SJSA1 (cell line): ENCODE data around the gene PTGDR2. TPM values are rescaled to one million over a fixed set of nuclear protein-coding genes. Genes with fewer than 3 reads are reported as not detected.

ENCODE experiments used
- DNase-seq, 2 experiments: peaks; one replicate each; pipeline ENCODE4 v3.0.0-alpha.2; 2015 to 2020; ENCODE audit warnings: low spot score in 2 of 2, low read depth in 1 of 2
- H3K27ac ChIP-seq: fragments of 250-450 bp; sonication (Bioruptor Pico); 2 replicates; pipeline ENCODE4 v1.5.1; 2020; ENCODE audit warnings: mild to moderate bottlenecking, moderate library complexity
- H3K27me3 ChIP-seq: fragments of 250-450 bp; sonication (Bioruptor Pico); replicated peaks from 2 replicates; pipeline ENCODE4 v1.5.1; 2020; ENCODE audit warnings: mild to moderate bottlenecking, moderate library complexity
- H3K36me3 ChIP-seq: fragments of 250-450 bp; sonication (Bioruptor Pico); 2 replicates; pipeline ENCODE4 v1.5.1; 2020; ENCODE audit warnings: mild to moderate bottlenecking
- H3K4me1 ChIP-seq: fragments of 250-450 bp; sonication (Bioruptor Pico); replicated peaks from 2 replicates; pipeline ENCODE4 v1.6.1; 2021; ENCODE audit warnings: mild to moderate bottlenecking
- H3K4me3 ChIP-seq: fragments of 250-450 bp; sonication (Bioruptor Pico); 2 replicates; pipeline ENCODE4 v1.5.1; 2020; ENCODE audit warnings: mild to moderate bottlenecking
- H3K9me3 ChIP-seq: fragments of 250-450 bp; sonication (Bioruptor Pico); replicated peaks from 2 replicates; pipeline ENCODE4 v1.5.1; 2020; ENCODE audit warnings: mild to moderate bottlenecking
- total RNA-seq: library from RNA; depleted of rRNA; stranded (reverse); fragments of >200 nt; shearing (Covaris generic); gene quantifications from 2 replicates; pipeline ENCODE4 v1.2.3, GENCODE V29; 2014

The PTGDR2 gene
- total RNA-seq, 1 experiment from 2014 or later, result not detected

DNA sequence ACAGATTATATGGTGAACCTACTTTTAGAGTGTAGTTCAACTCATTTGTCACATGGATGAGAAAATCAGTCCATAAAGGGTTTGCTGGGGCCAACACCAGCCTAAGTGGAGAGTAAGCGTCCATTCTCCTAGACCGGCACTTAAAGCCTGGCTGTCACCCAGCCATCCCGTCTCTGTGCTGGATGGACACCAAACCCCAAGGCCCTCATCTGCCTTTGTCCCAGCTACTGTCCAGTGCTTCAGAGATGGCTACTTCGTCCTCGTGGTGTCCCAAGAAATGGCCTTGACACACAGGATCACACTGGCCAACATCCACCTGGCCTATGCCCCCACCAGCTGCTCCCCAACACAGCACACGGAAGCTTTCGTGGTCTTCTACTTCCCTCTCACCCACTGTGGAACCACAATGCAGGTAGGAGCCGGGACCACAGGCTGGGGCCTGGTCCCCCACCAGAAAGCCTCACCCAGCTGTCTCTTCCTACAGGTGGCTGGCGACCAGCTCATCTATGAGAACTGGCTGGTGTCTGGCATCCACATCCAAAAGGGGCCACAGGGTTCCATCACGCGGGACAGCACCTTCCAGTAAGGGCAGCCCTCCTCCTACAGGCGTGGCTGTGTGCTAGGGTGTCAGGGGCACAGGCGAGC, 15.1 kb upstream of the PTGDR2 start:
- Histone ChIP-seq H3K27ac (no peak overlapping the region), H3K9me3 (no peaks in the 10 kb centered on the region), H3K36me3 (no peaks in the 10 kb centered on the region)

DNA sequence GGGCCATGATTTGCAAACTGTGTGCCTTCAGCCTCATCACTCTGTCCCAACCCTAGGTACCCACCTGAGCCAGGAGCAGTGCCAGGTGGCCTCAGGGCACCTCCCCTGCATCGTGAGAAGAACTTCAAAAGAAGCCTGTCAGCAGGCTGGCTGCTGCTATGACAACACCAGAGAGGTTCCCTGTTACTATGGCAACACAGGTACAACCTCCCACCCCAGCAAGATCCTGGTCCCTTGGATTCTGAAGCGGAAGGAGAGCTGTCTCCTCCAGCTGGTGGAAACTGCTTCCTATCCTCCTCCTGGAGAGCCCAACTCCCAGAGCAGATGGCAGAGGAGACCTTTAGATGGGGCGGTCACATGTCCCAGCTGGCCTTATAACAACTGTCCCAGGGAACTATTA, 14.5 kb upstream of the PTGDR2 start:
- DNase-seq, result no peak
- Histone ChIP-seq H3K27ac (no peak overlapping the region), H3K36me3 (no peaks in the 10 kb centered on the region), H3K27me3 (no peaks in the 10 kb centered on the region), H3K9me3 (0 out of 2 replicates have a peak, but pooled peaks cover 2% of the 10 kb centered on the region), H3K4me3 (no peak overlapping the region), H3K4me1 (peaks cover 10% of the 10 kb centered on the region)

More for the DNA sequence above, 15.1 kb upstream of the PTGDR2 start:
- DNase-seq, result no peak
- peaks cover 10% of the 10 kb centered on the region for H3K4me1 ChIP-seq
- H3K4me3 ChIP-seq, result no peak overlapping the region
- H3K27me3 ChIP-seq, result no peaks in the 10 kb centered on the region

DNA sequence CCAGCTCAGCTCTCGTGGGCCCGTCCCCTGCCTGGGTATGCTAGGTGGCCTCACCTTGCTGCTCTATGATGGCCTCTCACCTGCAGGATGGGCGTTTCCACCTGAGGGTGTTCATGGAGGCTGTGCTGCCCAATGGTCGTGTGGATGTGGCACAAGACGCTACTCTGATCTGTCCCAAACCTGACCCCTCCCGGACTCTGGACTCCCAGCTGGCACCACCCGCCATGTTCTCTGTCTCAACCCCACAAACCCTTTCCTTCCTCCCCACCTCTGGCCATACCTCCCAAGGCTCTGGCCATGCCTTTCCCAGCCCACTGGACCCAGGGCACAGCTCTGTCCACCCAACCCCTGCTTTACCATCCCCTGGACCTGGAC, 13.7 kb upstream of the PTGDR2 start:
- Histone ChIP-seq H3K27ac (no peak overlapping the region), H3K36me3 (no peaks in the 10 kb centered on the region), H3K4me3 (no peak overlapping the region), H3K27me3 (no peaks in the 10 kb centered on the region), H3K9me3 (0 out of 2 replicates have a peak, but pooled peaks cover 3% of the 10 kb centered on the region), H3K4me1 (peaks cover 10% of the 10 kb centered on the region)
- no peak for DNase-seq

DNA sequence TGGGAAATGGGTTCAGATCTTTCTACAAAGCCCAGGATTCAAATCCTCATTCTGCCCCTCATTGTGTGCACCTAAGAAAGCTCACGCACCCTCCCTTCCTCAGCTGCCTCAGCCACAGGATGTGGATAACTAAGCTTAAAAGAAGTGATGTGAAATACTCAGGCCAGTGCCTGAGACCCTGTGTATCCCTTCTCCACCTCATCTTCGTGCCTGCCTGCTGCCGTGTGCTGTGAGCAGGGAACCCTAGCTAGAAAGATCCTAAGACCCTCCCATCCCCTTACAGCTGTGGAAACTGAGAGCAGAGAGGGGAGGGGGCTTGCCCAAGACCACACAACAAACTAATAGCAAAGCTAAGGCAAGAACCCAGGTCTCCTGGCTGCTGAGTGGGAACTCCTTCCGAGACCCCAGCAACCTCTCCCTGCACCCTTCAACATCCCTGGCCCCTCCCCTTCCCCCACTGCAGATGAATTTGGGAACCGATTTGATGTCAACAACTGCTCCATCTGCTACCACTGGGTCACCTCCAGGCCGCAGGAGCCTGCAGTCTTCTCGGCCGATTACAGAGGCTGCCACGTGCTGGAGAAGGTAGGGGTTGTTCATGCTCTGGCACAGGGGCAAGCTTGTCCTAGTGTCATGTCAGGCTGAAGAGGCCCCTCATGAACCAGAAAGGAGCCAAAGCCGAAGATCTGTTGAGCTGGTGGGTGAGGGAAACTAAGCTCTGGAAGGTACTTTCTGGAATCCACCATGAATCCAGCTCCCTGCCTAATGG, 13.1 kb upstream of the PTGDR2 start:
- no peak for DNase-seq

DNA sequence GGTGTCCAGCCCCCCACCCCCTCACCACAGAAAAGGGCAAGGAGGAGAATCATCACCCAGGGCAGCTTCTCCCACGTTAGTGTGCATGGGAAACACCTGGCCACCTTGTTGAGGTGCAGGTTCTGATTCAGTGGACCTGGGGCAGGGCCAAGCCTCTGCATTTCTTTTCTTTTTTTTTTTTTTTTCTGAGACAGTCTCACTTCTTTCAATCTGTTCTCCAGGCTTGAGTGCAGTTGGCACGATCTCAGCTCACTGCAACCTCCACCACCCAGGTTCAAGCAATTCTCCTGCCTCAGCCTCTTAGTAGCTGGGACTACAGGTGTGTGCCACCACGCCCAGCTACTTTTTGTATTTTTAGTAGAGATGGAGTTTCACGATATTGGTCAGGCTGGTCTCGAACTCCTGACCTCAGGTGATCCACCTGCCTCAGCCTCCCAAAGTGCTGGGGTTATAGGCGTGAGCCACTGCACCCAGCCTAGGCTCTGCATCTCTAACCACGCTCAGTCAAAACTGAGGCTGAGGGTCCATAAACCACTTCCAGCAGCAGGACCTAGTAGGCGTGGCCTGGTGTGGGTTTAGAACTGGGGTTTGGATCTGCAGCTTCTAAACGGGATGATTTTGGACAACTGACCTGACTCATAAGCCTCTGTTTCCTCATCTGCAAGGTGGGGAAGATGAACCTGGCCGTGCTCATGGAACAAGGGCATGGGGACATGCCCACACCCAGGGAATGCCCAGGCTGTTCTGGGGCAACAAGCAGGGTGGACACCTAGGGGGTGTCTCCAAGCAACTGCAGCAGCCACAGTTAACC, 12.3 kb upstream of the PTGDR2 start:
- no peak overlapping the region for H3K27ac ChIP-seq
- H3K4me3 ChIP-seq, result no peak overlapping the region
- H3K27me3 ChIP-seq, result no peaks in the 10 kb centered on the region; the same call in 1 of the 2 replicates
- H3K4me1 ChIP-seq, result peaks cover 5% of the 10 kb centered on the region
- no peaks in the 10 kb centered on the region for H3K36me3 ChIP-seq
- H3K9me3 ChIP-seq, result 0 out of 2 replicates have a peak, but pooled peaks cover 3% of the 10 kb centered on the region
- DNase-seq, result no peak

More for the DNA sequence above, 13.1 kb upstream of the PTGDR2 start:
- Histone ChIP-seq H3K9me3 (0 out of 2 replicates have a peak, but pooled peaks cover 3% of the 10 kb centered on the region), H3K4me1 (peaks cover 10% of the 10 kb centered on the region), H3K27ac (no peak overlapping the region), H3K27me3 (no peaks in the 10 kb centered on the region; the same call in 1 of the 2 replicates), H3K4me3 (no peak overlapping the region), H3K36me3 (no peaks in the 10 kb centered on the region)

DNA sequence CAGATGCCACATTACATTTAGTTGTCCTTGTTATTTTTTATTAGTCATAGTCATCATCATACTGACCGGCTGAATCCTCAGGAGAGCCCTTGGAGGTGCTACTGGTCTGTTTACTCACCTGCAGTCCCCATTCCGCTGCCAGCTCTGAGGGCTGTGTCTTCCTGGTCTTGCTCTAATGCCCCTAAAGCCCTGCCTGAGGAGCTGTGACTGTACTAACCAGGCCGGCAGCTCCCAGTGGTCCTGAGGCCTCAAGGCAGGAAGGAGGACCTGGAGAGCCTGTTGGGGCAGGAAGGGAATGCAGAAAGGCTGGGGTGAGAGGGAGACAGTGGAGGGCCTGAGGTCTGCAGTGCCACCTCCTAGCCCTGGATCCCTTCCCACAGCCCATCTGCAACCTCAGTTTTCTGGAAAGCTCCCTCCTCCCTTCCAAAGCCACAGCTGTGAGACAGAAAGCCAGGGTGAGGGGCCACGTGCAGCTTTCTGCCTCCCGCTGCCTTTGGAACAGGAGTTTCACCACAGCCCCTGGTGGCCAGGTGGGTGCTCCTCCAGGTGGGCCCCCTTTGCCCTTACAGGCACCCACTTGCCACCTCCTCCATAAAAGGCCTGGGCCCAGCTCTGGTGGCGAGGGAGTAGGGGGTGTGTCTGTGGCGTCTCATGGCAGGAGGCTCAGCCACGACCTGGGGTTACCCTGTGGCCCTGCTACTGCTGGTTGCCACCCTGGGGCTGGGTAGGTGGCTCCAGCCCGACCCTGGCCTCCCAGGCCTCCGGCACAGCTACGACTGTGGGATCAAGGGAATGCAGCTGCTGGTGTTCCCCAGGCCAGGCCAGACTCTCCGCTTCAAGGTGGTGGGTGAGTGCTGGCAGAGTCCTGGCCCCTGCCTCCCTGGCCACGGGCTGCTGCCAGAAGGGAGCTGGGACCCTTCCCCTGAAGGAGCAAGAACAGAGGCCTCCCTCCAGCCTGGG, 11.4 kb upstream of the PTGDR2 start, which contains the start of gene ZP1:
Gene ZP1 (plus strand): TSS at position 632 of the 960 bp plus-strand sequence. CDS start 20 bp downstream, at position 652.
- Histone ChIP-seq H3K36me3 (no peaks in the 10 kb centered on the region), H3K9me3 (0 out of 2 replicates have a peak, but pooled peaks cover 3% of the 10 kb centered on the region), H3K4me3 (no peak within 1 kb of the TSS), H3K4me1 (no peaks in the 10 kb centered on the region), H3K27me3 (no peaks in the 10 kb centered on the region; the same call in 1 of the 2 replicates), H3K27ac (no peak within 1 kb of the TSS)
- DNase-seq, result no peak

DNA sequence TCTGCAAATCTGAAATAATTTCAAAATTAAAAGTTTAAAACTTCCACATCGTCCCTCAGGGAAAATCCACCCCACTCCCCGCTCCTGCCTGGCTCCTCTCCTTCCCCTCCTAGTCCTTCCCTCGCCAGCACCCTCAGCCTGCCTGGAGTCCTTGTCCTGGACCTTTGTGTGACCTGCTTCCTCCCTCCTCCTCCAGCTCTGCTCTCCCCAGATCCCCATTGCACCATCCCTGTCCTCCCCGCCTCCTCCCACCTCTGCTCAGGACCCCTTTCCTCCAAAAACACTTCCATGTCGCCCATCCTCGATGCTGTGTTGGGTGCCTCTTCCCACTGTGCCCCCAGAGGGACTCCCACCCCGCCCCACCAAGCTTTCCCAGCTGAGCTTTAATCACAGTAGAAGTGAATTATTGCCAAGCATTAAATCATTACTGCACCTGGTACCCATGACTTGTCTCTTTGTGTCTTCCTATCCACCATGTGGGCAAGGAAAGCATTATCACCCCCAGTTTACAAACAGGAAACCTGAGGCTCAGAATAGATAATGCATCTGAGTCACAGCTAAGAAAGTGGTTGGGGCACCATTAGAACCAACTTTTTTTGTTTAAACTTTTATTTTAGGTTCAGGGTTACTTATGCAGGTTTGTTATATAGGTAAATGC, 9.2 kb upstream of the PTGDR2 start:
- no peak for DNase-seq
- 0 out of 2 replicates have a peak, but pooled peaks cover 3% of the 10 kb centered on the region for H3K9me3 ChIP-seq
- no peaks in the 10 kb centered on the region for H3K36me3 ChIP-seq
- no peaks in the 10 kb centered on the region; the same call in 1 of the 2 replicates for H3K27me3 ChIP-seq
- no peak overlapping the region for H3K4me3 ChIP-seq
- H3K27ac ChIP-seq, result no peak overlapping the region
- H3K4me1 ChIP-seq, result no peaks in the 10 kb centered on the region

DNA sequence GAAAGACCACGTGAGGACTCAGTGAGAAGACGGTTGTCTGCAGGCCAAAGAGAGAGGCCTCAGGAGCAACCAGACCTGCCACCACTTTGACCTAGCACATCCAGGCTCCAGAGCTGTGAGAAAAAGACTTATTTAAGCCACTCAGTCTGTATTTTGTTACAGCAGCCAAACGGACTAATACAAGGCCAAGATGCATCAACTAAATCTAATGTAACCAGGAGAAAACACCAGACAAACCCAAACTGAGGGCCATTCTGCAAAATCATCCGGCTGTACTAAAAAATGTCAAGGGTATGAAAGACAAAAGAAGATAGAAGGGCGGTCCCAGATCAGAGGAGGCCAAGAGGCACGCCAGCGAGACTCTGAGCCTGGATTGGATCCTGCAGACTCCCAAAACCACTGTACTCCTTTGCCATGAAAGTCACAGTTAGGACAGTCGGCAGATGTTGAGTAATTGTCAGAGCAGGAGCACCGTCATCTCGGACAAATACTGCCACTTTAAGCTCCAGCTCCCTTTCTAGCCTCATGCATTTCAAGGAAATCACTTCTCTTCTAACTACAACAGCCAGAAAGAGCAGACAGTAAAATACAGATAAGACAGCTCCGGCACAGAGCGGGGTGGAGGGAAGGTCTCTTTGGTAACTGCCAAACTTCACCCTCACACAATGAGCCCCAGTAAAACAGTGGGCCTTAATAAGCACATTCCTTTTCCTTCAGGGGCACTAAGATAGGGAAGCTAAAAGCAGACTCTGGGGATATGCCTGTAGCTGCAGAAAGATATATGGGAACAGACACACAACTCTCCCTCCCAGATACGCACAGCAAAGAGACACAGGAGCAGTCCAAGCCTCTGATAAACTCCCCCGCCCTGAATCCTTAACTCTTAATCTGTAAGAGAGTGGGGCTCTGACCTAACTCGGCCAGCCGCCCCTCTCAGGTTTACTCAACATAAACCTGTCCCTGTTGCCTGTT, 8.1 kb upstream of the PTGDR2 start:
- Histone ChIP-seq H3K4me1 (peaks cover 4% of the 10 kb centered on the region), H3K27me3 (no peaks in the 10 kb centered on the region; the same call in 1 of the 2 replicates), H3K9me3 (0 out of 2 replicates have a peak, but pooled peaks cover 3% of the 10 kb centered on the region), H3K27ac (no peak overlapping the region), H3K4me3 (no peak overlapping the region), H3K36me3 (no peaks in the 10 kb centered on the region)
- DNase-seq, result no peak

DNA sequence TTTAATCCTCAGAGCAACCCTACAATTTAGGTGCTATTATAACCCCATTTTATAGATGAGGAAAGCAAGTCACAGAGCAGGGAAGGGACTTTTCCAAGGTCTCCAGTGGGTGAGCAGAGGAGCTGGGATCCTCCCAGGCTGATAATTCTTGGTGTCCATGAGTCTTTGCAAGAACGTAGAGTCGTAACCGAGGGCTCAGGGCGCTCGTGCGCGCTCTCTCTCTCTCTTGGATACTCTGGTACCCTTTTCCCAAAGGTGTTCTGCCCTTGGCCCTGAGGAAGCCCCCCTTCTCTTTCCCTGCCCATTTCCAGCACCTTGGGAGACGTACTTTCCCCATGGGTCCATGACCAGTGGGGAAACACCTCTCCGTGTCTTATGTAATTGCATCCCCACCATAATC, 6.4 kb upstream of the PTGDR2 start:
- H3K4me3 ChIP-seq, result no peak overlapping the region
- H3K27me3 ChIP-seq, result no peaks in the 10 kb centered on the region; the same call in 1 of the 2 replicates
- no peak overlapping the region for H3K27ac ChIP-seq
- peaks cover 19% of the 10 kb centered on the region for H3K4me1 ChIP-seq
- DNase-seq, result no peak
- H3K9me3 ChIP-seq, result 0 out of 2 replicates have a peak, but pooled peaks cover 3% of the 10 kb centered on the region
- H3K36me3 ChIP-seq, result no peaks in the 10 kb centered on the region

DNA sequence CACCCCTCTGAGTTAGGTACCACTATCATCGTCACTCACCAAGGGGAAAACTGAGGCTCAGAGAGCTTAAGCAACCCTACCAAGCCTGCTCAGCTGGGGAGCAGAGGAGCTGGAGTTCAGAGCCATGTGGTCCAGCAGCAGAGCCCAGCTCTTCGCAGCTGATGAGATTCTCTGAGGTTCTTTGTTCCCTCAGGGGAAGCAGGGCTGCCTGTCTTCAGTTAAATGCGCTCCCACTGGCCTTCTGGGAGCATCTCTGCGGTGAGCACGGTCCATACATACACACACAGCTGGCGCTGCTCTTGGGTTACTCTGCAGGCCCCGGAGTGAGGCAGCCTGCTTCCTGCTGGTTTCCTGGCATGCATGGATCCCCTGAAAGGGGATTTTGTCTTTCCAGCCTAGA, 5.2 kb upstream of the PTGDR2 start:
- Histone ChIP-seq H3K9me3 (0 out of 2 replicates have a peak, but pooled peaks cover 3% of the 10 kb centered on the region), H3K4me3 (no peak overlapping the region), H3K4me1 (peaks cover 22% of the 10 kb centered on the region), H3K27ac (no peak overlapping the region), H3K27me3 (no peaks in the 10 kb centered on the region; the same call in 1 of the 2 replicates), H3K36me3 (no peaks in the 10 kb centered on the region)
- no peak for DNase-seq

DNA sequence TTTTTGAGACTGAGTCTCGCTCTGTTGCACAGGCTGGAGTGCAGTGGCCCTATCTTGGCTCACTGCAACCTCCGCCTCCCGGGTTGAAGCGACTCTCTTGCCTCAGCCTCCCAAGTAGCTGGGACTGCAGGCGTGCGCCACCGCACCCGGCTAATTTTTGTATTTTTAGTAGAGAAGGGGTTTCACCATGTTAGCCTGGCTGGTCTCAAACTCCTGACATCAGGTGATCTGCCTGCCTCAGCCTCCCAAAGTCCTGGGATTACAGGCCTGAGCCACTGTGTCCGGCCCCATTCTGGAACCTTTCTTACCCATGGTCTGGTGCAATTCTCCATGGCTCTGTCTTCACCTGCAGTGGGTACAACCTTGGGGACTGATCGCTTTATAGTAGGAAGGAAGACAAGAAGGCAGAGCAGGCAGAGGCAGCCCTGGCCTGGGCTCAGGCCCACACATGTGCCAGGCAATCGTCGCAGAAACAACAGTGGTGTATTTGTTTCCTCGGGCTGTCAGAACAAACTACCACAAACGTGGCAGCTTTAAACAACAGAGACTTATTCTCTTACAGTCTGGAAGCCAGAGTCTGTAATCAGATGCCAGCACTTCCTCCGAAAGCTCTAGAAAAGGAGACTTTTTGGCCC, 4.0 kb upstream of the PTGDR2 start:
- Histone ChIP-seq H3K27ac (no peak overlapping the region), H3K4me3 (no peak overlapping the region), H3K4me1 (peaks cover 22% of the 10 kb centered on the region), H3K27me3 (no peaks in the 10 kb centered on the region; the same call in 1 of the 2 replicates), H3K9me3 (no peaks in the 10 kb centered on the region), H3K36me3 (no peaks in the 10 kb centered on the region)
- DNase-seq, result no peak
